ENCODE results near the gene NRARP. TPM values are rescaled to one million over a fixed set of nuclear protein-coding genes. Genes with fewer than 3 reads are reported as not detected.

The NRARP gene
- total and polyA plus RNA-seq, 2 experiments from 2014 or later: 4.0 to 55.1 TPM

DNA sequence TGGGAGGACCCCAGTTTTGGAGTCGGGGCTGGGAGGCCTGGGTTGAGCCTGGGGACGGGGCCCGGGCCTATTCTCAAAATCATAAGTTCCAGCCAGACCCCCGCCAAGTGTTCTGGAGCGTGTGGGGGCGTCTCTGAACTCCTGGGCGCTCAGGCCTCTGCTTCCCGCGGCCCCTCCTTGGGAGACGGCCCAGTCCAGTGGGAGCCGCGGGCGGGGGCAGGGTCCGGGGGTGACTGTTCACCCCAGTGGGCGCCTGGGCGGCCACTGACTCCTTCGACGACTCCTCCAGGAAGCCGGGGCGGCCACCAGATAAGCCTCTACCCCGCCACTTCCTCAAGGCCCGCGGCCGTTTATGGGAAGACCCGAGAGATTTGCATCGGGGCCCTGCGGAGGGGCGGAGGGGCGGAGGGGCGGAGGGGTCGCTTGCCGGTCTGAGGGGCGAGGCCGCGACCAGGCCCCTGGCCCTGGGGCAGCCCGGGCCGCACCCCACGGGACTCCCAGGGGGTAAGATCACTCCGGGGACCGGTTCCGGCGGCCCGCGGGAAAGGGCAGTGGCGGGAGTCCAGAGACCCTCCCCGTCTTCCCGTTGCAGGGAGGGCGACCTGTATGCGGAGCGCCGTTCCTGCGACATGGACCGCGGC, 23.9 kb downstream of the NRARP start:
- H3K4me1 Mint-ChIP-seq: peaks cover 32% of the 10 kb centered on the region
- Histone ChIP-seq H3K4me3 (peak overlapping the region; percentile 64), H3K4me1 (ENCODE audit: insufficient read depth) (peaks cover 12% of the 10 kb centered on the region), H3K27me3 (ENCODE audit: insufficient read depth) (peaks cover 14% of the 10 kb centered on the region), H3K9me2 (ENCODE audit: insufficient read depth) (no peaks in the 10 kb centered on the region), H4K20me1 (replicated peaks; ENCODE audit: insufficient read depth) (peaks cover 8% of the 10 kb centered on the region; the same call in 1 of the 2 replicates), H3F3A (replicated peaks; ENCODE audit: low read depth) (peaks cover 20% of the 10 kb centered on the region; the same call in 1 of the 2 replicates), H3K27ac (ENCODE audit: low read depth) (0 out of 2 replicates have a peak overlapping the region, but pooled peaks have one; percentile 94), H3K4me2 (peak overlapping the region; percentile 88), H2AFZ (no peak overlapping the region), H3K36me3 (ENCODE audit: insufficient read depth) (no peaks in the 10 kb centered on the region), H3K79me2 (replicated peaks; ENCODE audit: insufficient read depth) (no peaks in the 10 kb centered on the region)
- TF ChIP-seq POLR2AphosphoS5 (IDR thresholded peaks at IDR 0.05; ENCODE audit: low read depth) (no peak), NANOG (IDR thresholded peaks at IDR 0.05; ENCODE audit: borderline replicate concordance) (no peak), JUNB (IDR thresholded peaks at IDR 0.05; ENCODE audit: unreplicated experiment) (no peak), ZNF114 (CRISPR knock-in tag; IDR thresholded peaks at IDR 0.05) (no peak), EZH2phosphoT487 (IDR thresholded peaks at IDR 0.05; ENCODE audit: unreplicated experiment) (no peak), STAT1 (IDR thresholded peaks at IDR 0.05; ENCODE audit: unreplicated experiment) (no peak), CREB1 (CRISPR knock-in tag; IDR thresholded peaks at IDR 0.05; ENCODE audit: low read depth) (no peak), EZH2 (IDR thresholded peaks at IDR 0.05; ENCODE audit: low read depth, unreplicated experiment) (no peak), ZNF331 (CRISPR knock-in tag; IDR thresholded peaks at IDR 0.05; ENCODE audit: low read depth) (no peak)
- TF ChIP-seq, protein P1, sequence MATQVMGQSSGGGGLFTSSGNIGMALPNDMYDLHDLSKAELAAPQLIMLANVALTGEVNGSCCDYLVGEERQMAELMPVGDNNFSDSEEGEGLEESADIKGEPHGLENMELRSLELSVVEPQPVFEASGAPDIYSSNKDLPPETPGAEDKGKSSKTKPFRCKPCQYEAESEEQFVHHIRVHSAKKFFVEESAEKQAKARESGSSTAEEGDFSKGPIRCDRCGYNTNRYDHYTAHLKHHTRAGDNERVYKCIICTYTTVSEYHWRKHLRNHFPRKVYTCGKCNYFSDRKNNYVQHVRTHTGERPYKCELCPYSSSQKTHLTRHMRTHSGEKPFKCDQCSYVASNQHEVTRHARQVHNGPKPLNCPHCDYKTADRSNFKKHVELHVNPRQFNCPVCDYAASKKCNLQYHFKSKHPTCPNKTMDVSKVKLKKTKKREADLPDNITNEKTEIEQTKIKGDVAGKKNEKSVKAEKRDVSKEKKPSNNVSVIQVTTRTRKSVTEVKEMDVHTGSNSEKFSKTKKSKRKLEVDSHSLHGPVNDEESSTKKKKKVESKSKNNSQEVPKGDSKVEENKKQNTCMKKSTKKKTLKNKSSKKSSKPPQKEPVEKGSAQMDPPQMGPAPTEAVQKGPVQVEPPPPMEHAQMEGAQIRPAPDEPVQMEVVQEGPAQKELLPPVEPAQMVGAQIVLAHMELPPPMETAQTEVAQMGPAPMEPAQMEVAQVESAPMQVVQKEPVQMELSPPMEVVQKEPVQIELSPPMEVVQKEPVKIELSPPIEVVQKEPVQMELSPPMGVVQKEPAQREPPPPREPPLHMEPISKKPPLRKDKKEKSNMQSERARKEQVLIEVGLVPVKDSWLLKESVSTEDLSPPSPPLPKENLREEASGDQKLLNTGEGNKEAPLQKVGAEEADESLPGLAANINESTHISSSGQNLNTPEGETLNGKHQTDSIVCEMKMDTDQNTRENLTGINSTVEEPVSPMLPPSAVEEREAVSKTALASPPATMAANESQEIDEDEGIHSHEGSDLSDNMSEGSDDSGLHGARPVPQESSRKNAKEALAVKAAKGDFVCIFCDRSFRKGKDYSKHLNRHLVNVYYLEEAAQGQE (IDR thresholded peaks at IDR 0.05; ENCODE audit: unreplicated experiment): no peak
- TF ChIP-seq, protein P2, sequence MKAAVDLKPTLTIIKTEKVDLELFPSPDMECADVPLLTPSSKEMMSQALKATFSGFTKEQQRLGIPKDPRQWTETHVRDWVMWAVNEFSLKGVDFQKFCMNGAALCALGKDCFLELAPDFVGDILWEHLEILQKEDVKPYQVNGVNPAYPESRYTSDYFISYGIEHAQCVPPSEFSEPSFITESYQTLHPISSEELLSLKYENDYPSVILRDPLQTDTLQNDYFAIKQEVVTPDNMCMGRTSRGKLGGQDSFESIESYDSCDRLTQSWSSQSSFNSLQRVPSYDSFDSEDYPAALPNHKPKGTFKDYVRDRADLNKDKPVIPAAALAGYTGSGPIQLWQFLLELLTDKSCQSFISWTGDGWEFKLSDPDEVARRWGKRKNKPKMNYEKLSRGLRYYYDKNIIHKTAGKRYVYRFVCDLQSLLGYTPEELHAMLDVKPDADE (IDR thresholded peaks at IDR 0.05): no peak
- TF ChIP-seq, protein P3, sequence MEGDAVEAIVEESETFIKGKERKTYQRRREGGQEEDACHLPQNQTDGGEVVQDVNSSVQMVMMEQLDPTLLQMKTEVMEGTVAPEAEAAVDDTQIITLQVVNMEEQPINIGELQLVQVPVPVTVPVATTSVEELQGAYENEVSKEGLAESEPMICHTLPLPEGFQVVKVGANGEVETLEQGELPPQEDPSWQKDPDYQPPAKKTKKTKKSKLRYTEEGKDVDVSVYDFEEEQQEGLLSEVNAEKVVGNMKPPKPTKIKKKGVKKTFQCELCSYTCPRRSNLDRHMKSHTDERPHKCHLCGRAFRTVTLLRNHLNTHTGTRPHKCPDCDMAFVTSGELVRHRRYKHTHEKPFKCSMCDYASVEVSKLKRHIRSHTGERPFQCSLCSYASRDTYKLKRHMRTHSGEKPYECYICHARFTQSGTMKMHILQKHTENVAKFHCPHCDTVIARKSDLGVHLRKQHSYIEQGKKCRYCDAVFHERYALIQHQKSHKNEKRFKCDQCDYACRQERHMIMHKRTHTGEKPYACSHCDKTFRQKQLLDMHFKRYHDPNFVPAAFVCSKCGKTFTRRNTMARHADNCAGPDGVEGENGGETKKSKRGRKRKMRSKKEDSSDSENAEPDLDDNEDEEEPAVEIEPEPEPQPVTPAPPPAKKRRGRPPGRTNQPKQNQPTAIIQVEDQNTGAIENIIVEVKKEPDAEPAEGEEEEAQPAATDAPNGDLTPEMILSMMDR (conservative IDR thresholded peaks at IDR 0.05; ENCODE audit: low read depth in 2 of 2): no peak
- TF ChIP-seq, protein P4, sequence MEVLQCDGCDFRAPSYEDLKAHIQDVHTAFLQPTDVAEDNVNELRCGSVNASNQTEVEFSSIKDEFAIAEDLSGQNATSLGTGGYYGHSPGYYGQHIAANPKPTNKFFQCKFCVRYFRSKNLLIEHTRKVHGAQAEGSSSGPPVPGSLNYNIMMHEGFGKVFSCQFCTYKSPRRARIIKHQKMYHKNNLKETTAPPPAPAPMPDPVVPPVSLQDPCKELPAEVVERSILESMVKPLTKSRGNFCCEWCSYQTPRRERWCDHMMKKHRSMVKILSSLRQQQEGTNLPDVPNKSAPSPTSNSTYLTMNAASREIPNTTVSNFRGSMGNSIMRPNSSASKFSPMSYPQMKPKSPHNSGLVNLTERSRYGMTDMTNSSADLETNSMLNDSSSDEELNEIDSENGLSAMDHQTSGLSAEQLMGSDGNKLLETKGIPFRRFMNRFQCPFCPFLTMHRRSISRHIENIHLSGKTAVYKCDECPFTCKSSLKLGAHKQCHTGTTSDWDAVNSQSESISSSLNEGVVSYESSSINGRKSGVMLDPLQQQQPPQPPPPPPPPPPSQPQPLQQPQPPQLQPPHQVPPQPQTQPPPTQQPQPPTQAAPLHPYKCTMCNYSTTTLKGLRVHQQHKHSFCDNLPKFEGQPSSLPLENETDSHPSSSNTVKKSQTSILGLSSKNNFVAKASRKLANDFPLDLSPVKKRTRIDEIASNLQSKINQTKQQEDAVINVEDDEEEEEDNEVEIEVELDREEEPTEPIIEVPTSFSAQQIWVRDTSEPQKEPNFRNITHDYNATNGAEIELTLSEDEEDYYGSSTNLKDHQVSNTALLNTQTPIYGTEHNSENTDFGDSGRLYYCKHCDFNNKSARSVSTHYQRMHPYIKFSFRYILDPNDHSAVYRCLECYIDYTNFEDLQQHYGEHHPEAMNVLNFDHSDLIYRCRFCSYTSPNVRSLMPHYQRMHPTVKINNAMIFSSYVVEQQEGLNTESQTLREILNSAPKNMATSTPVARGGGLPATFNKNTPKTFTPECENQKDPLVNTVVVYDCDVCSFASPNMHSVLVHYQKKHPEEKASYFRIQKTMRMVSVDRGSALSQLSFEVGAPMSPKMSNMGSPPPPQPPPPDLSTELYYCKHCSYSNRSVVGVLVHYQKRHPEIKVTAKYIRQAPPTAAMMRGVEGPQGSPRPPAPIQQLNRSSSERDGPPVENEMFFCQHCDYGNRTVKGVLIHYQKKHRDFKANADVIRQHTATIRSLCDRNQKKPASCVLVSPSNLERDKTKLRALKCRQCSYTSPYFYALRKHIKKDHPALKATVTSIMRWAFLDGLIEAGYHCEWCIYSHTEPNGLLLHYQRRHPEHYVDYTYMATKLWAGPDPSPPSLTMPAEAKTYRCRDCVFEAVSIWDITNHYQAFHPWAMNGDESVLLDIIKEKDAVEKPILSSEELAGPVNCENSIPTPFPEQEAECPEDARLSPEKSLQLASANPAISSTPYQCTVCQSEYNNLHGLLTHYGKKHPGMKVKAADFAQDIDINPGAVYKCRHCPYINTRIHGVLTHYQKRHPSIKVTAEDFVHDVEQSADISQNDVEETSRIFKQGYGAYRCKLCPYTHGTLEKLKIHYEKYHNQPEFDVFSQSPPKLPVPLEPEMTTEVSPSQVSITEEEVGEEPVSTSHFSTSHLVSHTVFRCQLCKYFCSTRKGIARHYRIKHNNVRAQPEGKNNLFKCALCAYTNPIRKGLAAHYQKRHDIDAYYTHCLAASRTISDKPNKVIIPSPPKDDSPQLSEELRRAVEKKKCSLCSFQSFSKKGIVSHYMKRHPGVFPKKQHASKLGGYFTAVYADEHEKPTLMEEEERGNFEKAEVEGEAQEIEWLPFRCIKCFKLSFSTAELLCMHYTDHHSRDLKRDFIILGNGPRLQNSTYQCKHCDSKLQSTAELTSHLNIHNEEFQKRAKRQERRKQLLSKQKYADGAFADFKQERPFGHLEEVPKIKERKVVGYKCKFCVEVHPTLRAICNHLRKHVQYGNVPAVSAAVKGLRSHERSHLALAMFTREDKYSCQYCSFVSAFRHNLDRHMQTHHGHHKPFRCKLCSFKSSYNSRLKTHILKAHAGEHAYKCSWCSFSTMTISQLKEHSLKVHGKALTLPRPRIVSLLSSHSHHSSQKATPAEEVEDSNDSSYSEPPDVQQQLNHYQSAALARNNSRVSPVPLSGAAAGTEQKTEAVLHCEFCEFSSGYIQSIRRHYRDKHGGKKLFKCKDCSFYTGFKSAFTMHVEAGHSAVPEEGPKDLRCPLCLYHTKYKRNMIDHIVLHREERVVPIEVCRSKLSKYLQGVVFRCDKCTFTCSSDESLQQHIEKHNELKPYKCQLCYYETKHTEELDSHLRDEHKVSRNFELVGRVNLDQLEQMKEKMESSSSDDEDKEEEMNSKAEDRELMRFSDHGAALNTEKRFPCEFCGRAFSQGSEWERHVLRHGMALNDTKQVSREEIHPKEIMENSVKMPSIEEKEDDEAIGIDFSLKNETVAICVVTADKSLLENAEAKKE (CRISPR knock-in tag; IDR thresholded peaks at IDR 0.05): no peak
- H3K27me3 Mint-ChIP-seq (ENCODE audit: insufficient read depth, low read depth, poor library complexity): peaks cover 34% of the 10 kb centered on the region
- peak; percentile 1 for ATAC-seq
- peaks cover 7% of the 10 kb centered on the region for H3K36me3 Mint-ChIP-seq (ENCODE audit: low read depth)
- 0 out of 2 replicates have a peak overlapping the region, but pooled peaks have one; percentile 67 for H3K27ac Mint-ChIP-seq
- H3K9me3 Mint-ChIP-seq: no peaks in the 10 kb centered on the region; the same call in 2 of the 3 replicates
- peak overlapping the region; percentile 68 for H3K4me3 Mint-ChIP-seq
- DNase-seq (ENCODE audit: low spot score): peak; percentile 69
